Cortex of kidney (tissue), 1 donor: ENCODE measurements around the gene UNC5A.

ENCODE experiments used
- DNase-seq: peaks from one replicate; lab custom pipeline; 2025; lab: John Stamatoyannopoulos, UW

UNC5A gene

DNA sequence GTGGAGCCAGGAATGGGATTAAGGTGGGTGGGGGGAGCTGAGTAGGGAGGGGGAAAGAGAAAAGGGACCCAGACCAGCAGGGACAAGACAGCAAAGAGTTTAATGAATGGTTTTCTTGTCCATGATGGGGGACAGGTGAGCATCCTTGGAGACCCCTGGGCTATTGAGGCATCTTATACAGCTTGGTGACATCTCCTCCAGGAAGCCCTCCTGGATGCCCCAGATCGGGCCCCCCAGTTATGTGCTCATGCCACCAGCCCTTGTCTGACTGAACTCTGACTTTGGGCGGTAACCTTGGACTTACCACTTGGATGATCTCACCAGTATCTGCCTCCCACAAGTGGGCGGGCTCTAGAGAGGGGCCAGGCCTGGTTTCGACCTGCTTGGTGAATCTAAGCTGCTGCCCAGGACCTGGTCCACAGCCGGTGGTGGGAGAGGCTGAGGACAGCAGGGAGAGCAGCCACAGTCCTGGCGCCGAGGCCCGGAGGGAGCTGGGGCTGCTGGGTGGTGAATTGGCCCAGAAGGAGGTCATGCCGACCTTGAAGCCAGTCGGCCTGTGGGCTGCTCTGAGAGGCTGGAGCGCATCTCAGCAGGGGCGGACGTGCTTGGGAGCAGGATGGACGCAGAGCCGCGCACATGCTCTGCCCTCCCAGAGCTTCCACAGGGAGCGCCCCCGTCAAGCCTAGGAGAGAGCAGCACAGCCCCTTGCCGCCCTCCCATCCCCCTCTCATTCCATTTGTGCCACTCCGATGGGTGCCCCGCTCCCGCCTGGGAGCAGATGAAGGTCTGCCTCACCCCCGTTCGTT, 36.2 kb downstream of the UNC5A start:
- no peak for DNase-seq

DNA sequence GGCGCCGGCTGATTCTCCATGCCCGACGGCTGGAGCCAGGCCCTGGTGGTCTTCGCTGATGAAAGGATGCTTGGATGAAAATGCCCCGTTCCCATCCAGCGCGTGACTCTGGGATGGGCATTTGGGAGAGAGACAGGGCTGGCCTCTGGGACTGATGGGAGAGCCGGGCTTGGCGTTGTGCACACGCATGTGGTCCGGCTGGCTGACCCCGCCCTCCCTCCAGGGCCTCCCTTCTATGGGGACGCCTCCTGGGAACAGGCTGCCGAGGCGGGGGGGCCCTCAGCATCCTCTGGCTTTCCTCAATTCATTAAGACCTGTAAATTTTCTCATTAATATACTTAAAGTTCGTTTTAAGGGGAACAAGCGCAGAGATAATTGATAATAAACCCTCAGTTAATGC, 36.8 kb downstream of the UNC5A start:
- no peak for DNase-seq

DNA sequence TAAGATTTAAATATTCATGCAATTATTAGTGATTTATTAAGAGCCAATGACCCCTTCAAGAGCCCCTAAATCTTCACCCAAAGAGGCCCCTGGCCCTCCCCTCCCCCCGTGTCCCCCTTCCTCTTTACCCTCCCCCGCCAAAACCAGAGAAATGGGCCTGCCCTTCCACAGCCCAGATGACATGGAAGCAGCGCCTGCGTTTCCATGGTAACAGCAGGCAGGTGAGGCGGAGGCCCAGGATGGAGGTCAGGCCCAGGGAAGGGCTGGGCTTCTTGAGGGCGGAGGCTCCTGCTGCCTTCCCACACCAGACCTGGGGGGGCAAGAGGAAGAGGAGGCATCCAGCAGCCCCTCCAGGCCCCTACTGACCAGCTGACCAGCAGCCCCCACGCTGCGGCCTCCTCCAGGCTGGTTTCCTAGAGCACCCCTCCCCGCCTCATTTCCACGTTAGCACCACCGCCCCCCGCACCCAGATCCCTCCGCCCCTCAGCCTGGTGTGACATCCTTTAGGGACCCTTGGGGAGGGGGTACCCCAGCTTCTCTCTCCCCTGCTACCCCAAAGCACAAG, 37.4 kb downstream of the UNC5A start:
- DNase-seq = no peak

DNA sequence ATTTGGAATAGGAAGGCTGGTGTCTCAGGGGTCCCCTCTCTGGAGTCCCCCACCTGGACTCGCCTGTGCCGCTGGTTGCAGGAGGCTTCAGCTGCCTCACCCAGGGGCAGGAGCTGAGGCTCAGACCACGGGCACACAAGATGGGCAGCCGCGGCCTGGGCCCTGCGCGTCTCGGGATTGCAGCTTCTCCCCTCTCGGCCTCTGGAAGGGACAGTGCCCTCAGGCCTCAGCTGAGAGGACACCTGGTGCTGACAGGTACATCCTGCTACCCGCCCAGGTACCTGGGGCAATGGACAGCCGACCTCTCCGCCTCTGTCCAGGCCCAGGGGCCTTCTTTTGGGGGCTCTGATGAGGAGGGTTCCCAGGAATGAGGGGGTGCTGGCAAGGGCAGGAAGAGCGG, 38.3 kb downstream of the UNC5A start:
- DNase-seq = no peak

DNA sequence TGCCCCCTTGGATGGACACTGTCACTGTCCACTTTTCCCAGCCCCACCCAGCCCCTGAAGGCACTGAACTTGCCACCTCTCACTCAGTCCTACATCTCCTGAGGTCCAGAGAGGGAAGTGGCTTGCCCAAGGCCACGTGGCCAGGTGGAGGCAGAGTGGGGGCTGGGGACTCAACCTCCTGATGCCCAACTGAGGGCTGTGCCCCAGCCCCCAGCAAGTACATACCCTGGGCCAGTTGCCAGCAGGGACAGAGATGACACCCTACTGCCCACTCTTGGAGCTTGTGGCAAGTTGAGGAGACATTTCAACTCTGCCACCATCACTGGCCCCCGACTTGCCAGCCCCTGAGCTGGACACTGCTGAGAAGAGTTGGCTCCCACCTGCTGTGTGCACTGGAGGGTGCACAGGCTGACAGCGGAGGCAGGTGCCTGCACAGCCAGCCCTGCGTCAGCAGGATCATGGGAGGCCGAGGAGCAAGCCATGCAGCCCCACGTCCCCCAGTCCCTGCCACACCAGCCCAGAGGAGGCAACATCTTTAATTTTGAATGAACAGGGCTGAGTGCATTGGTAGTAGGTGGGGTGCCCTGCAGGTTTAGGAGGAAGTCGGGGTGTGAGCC, 39.4 kb downstream of the UNC5A start:
- DNase-seq = no peak

DNA sequence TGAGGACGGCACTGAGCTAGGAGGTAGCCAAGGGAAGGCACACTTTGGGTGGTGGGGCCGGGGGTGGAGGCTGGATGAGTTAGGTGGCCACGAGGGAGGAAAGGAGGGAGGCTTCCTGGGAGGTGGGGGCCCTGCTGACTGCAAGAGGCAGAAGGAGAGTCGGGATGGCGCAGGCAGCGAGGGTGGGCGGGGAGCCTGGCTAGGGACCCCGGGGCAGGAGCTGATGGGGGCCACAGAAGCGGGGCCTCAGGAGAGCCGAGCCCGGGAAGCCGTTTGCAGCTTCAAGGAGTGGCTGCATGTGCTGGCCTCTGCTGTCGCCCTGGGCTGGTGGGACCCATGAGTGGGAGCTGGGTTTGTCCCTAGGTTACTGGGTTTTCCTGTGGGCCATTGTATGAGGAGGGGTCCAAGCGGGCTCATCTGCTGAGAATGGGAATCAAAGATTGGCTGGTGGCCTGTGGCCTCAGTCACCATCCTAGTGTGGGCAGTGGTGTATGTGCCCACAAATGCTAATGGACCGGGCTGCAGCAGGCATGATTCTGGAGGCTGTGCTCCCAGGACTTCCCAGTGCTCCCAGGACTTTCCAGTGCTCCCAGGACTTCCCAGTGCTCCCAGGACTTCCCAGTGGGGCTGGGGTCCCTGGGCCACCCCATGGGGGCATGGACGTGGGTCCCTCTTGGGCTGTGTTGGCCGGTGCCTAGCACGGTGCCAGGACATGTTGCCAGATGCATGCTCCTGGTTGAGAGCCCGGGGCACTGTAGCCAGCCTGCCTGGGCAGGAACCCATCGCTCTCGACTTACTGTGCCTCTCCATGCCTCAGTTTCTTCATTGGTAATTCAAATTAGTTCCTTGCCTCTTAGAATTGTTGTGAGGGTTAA, 40.2 kb downstream of the UNC5A start:
- no peak for DNase-seq

DNA sequence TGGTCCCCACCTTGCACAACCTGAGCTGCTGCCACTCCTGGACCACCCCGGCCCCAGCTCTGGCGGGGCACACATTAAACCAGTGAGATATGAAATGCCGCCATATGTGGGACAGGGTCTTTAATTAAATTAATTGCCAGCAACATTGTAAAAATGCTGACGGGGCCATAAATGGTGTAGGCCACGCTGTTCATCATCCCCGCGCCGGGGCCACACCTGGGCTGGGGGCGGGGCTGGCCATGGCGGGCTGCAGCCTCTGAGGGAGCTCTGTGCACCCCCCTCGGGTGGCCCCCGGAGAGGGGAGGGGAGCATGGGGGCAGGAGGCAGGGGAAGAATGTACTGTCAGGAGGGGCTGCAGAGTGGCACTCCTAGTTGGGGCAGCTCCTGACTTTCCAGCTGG, 41.0 kb downstream of the UNC5A start:
- DNase-seq = no peak

DNA sequence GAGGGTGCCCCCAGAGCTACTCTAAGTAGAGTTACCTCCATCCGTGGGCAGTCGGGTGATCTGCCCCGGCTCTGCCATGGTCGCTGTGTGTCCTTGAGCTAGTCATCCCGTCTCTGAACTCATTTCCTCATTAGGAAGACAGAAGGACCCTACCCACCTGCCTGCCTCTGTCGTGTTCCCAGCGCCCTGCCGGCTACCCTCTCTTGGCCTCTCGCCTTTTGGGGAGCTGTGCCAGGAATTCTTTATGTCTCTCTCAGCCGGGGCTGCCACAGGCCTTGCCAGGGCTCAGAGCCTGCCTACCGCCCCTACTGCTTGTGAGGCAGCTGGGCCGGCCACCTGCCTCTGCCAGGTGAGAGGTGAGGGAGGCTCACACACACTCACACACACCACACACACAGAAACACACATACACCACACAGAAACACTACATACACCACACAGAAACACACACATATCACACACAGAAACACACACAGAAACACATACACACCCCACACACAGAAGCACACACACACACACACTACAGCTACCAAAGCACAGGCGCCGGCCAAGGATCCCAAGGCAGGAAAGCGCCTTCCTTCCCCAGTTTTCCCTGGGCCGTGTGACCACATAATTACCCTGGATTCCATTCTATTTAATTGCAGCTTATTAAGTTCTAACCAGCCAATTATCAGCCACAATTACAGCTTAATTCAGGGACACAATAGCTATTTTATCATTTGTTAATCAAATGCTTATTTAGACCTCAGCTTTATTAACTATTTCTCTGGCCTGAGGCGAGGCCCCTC, 41.7 kb downstream of the UNC5A start:
- DNase-seq = no peak

DNA sequence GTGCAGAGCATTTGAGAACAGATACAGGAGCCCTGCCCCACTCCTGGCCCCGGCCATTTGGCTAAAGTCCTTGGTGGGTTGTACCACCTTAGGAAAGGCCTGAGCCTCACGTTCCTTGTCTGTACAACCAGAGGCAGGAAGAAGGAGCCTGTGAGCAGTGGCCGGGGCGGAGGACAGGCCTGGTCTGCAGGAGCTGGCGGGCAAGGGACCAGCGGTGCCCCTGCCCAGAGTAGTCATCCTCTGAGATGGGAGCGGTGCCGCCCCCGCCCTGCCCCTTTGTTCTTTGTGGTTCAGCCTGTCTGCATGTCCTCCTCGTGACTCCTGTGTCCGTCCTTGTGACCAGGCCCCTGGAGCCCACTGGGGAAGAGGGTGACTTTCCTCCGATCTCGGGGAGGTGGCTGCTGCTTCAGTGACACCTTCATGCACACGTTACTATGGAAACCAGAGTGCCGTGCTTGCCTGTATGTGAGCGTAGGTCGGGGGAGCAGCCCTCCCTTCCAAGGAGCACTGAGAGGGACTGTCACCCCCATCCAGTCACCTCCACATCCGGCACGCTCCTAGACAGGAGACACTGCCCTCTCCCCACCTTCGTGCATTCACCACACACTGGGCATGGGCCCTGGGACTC, 42.9 kb downstream of the UNC5A start:
- no peak for DNase-seq

DNA sequence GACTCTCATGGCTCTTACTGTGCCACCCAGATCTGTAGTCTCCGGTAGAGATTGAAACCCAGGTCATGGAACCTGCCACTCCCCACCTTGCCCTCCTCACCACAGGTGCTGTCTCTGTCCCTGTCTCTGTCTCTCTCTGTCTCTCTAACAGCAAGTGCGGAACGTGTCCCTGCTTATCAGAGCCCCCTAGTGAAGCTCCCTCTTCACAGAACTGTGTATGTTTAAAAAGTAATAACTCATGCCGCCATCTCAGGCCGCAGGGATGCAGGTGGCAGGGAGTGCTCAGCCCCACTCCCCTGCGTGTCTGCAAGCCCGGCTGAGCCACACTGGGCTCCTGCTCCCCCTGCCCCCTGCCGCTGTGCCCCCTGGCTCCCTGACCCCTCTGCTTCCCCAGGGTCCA, 43.8 kb downstream of the UNC5A start:
- DNase-seq = no peak

DNA sequence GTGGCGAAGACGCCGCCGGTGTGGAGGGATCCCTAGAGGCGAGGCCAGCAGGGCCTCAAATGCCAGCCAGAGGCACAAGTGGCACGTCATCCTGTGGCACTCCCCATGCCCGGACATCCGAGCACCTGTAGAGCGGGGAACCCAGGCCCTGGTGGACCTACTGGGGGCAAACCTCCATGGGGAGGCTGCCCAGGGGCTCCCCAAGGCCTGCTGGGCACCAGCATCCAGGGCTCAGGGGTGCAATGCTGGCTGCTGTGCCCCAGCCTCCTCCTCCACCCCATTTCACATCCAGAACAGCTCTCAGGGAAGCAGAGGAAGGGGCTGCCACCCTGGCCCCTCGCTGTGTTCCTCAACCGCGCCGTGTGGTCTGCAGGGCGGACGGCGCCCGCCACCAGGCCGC, 45.2 kb downstream of the UNC5A start:
- no peak for DNase-seq

DNA sequence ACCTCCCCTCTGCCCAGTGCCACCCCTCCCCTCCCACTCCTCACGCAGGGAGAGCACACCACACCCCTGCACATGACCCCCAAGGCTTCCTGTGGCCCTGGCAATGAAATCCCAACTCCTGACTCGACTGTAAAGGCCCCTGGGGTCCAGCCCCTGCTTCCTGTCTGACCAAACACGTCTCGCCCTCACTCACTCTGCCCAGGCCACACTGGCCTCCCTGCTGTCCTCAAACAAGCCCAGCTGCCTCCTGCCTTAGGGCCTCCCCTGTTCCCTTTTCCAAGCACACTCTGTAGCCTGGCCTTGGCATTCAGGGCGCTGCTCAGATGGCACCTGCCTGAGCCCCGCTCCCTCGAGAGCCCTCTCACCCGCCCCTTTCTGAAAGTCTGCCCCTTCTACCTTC, 46.4 kb downstream of the UNC5A start:
- no peak for DNase-seq

DNA sequence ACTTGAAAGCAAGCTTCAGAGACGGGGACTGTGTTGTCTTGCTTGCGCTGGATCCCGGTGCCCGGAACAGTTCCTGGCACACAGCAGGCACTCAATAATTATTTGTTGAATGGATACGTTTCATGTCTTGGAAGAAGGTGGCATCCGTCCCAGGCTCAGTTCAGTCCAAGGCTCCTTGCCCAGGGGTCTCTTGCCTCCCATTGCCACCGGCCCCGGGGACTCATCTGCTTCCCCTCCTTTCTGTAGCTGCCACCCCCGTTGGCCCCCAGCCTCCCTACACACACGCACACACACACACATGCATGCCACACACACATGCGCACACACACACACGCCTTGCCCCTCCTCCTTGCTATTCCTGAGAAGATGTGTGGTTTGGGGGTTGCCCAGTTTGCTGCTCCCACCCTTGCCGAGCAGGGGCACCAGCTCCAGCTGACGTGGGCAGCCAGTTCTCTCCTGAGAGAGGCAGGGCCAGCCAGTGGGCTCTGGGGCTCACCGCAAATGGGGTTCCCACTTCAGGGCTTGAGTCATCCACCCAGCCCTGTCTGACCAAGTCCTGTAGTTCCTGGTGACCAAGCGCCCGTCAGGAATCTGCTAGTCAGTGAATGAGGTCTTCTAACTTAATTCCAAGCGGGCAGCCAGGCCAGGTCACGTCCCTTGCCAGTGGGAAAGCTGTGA, 47.0 kb downstream of the UNC5A start:
- no peak for DNase-seq

DNA sequence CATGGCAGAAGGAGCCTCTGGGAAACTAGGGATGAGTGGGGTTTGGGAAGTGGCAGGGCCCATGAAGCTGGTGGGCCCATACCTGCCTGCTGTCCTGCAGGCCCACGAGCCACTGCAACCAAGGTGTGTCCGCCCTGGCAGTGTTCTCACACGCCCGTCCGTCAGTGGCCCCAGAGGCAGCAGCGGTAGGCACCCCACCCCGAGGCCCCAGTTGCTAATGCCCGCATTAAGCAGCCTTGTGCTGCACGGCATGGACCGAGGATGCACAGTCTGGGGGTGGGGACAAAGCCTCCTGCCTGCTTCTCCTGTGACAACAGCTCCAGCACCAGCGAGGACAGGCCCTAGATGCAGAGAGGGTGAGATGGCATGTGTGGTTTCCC, 47.5 kb downstream of the UNC5A start:
- no peak for DNase-seq

DNA sequence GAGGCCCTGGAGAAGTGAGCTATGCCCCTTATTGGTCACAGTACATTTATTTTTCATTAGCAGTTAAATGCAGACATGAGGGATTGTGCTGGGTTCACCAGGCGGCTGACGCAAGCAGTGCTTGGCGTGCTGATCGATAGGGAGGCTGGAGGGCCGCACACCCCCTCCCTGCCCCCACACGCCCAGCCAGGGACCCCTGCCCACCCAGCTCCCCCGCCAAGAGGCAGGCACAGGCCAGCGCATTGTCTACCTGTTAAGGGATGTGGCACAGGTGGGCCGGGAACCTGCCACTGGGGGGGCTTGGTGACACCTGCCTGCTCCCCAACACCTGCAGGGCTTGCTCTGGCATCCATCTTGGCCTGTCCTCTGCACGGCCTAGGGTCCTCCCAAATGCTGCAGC, 49.6 kb downstream of the UNC5A start:
- no peak for DNase-seq

DNA sequence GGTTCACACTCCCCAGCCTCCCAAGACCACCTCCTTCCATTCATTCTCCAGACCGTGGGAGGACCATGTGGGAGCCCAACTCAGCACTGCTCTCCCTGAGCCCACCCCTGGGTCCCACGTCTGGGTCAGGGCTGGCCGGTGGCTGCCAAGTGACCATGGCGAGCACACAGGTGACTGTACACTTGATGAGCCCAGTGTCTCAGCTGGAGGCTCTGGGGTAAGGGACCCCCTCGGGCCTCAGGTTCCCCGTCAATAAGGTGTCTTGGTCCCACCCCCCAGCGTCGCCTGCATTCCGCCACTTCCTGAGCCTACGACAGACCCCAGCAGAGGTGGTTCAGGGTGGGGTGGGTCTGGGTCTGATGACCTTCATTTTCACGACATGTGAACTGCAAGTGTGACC, 50.0 kb downstream of the UNC5A start:
- DNase-seq = no peak

DNA sequence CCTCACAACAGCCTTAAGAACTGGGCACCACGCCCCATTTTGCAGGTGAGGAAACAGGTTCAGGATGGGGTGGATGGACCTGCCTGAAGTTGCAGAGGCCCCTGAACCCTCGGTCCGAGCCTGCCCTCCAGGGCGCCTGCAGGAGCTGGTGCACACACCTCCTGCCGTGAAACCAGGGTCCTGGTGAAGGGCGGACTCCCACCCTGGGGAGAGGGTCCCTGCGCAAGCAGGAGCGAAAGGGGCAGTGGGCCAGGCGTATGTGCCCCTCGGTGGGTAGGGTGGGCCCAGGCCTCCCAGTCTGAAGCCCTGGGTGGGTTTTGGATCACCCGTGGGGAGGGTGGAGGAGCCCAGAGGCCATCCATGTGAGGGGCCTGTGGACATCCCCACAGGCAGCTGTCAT, 50.9 kb downstream of the UNC5A start:
- no peak for DNase-seq

DNA sequence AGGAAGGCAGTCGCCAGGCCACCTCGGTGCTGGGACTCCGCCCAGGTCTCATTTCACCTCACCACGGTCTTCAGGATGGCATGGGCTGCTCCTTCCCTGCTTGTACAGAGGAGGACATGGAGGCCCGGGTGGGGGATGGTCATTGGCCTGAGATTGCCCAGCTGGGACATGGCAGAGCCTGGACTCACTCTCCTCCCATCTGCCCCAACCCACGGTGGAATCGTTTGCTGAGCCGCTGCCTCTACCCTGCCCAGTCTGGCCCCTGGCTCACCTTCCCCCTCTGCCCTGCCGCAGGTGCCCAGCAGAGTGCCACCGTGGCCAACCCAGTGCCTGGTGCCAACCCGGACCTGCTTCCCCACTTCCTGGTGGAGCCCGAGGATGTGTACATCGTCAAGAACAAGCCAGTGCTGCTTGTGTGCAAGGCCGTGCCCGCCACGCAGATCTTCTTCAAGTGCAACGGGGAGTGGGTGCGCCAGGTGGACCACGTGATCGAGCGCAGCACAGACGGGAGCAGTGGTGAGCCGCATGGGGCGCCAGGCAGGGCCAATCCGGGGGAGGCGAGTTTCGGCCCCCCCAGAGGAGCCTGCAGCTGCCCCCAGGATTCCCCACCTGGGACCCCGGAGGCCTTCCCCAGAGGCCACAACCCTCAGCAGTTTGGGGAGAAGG, 52.1 kb downstream of the UNC5A start:
- DNase-seq = no peak

DNA sequence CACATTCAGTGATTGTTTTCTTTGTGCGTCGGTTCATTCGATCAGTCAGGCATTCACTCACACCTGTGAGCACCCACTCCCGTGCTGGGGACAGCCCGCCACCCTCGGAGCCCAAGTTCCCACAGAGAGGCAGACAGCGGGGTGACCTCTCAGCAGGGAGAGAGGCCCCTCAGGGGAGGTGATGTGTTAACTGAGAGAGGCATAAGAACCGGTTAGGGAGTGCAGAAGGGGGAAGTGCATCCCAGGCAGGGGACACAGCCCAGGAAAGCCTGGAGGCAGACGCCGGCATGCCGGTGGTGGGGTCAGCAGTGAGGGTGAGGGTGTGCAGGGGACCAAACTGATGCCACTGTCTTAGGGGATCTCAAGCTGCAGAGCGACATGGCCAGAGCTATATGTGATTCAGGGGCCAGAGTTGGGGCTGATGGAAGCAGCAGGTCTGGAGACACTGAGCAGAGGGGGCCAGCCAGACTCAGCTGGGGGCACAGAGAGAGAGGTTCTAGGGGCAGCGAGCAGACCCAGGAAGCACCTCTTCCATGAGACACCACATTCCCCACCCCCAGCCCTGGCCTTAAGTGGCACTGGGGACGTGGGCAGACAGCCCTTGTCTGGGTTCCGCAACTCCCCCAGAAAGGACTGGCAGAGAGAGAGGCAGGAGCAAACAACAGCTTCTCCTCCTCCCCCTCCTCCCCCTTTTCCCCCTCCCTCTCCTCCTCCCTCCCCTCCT, 52.8 kb downstream of the UNC5A start:
- no peak for DNase-seq

DNA sequence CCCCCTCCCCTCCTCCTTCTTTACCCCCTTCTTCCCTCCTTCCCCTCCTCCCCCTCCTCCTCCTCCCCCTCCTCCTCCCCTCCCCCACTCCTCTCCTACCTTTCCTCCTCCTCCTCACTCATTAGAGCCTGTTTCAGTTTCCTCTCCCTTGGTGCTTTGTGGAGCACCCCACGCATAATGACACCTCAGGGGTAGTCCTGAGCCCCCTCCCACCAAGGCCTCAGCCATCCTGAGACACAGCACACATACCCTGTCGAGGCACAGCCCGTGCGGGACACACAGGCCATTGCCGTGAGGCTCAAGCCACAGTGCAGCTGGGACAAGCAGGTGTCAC, 53.4 kb downstream of the UNC5A start:
- no peak for DNase-seq
